ENCODE measurements around the gene FKBP6.
"Not testable (repeated sequence)": the region's sequence is repeated elsewhere in the genome, so short reads cannot be mapped to it uniquely, and the experiment has no call there.

GRCh38 chr7:73327922-73328321 is at the start of gene FKBP6, which contains the start of gene TRIM50:
- not testable (repeated sequence) for TF ChIP-seq REST (IDR thresholded peaks at IDR 0.05; ENCODE audit: insufficient read depth in 1 of 2, low read depth in 2 of 2, low read length in 2 of 2); POLR2AphosphoS5 (IDR thresholded peaks at IDR 0.05; ENCODE audit: low read depth, low read length)
